ENCODE results near the gene TARDBP.

GRCh38 chr1:11057477-11057876, 45.0 kb downstream of the TARDBP start:
- TF ChIP-seq, protein P1, sequence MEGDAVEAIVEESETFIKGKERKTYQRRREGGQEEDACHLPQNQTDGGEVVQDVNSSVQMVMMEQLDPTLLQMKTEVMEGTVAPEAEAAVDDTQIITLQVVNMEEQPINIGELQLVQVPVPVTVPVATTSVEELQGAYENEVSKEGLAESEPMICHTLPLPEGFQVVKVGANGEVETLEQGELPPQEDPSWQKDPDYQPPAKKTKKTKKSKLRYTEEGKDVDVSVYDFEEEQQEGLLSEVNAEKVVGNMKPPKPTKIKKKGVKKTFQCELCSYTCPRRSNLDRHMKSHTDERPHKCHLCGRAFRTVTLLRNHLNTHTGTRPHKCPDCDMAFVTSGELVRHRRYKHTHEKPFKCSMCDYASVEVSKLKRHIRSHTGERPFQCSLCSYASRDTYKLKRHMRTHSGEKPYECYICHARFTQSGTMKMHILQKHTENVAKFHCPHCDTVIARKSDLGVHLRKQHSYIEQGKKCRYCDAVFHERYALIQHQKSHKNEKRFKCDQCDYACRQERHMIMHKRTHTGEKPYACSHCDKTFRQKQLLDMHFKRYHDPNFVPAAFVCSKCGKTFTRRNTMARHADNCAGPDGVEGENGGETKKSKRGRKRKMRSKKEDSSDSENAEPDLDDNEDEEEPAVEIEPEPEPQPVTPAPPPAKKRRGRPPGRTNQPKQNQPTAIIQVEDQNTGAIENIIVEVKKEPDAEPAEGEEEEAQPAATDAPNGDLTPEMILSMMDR (conservative IDR thresholded peaks at IDR 0.05 in 1 of 2, IDR thresholded peaks at IDR 0.05 in 1 of 2; ENCODE audit: low read depth in 1 of 2, low read length in 2 of 2): no peak
- no peak for TF ChIP-seq EZH2 (IDR thresholded peaks at IDR 0.05; ENCODE audit: low read length, missing control alignments)

Measured in fibroblast of lung (primary cell).